ENCODE results near the gene RANBP3. TPM values are rescaled to one million over a fixed set of nuclear protein-coding genes. Genes with fewer than 3 reads are reported as not detected.
A peak's percentile ranks its signal among the peaks of the same experiment; 100 is the strongest.
"Not testable (repeated sequence)": the region's sequence is repeated elsewhere in the genome, so short reads cannot be mapped to it uniquely, and the experiment has no call there.

The RANBP3 gene
- total RNA-seq, 2 experiments from 2014 or later, result 82.2 to 93.6 TPM

- Mint-ChIP-seq H3K27me3 (ENCODE audit: low read depth) (no peaks in the 10 kb centered on the region), H3K4me3 (peak overlapping the region; percentile 52), H3K4me1 (ENCODE audit: low read depth) (peaks cover 93% of the 10 kb centered on the region), H3K36me3 (ENCODE audit: low read depth) (peaks cover 28% of the 10 kb centered on the region), H3K9me3 (ENCODE audit: insufficient read depth) (no peaks in the 10 kb centered on the region), H3K27ac (peak overlapping the region; percentile 96)
- peak; percentile 90 for ATAC-seq
- ChIA-PET CTCF (interaction anchor here (0.5 to 2.9 kb wide), 10 partner anchors 9 to 292 kb away, joined by 3 to 15 read pairs (median 8); partner anchors contain the start of genes NRTN and RPL36), POLR2A (interaction anchor here (0.6 to 2.0 kb wide), 11 partner anchors 9 to 414 kb away, joined by 3 to 7 read pairs (median 5); partner anchors contain the start of genes NDUFA11, RANBP3 and VMAC)
- DNase-seq, result peak; percentile 84
These were observed 15.7 kb downstream of the RANBP3 start for GRCh38 chr19:5961969-5962945.

- DNase-seq; H3K9me3 Mint-ChIP-seq (ENCODE audit: insufficient read depth); H3K27me3 Mint-ChIP-seq (ENCODE audit: low read depth): not testable (repeated sequence)
- peak overlapping the region; percentile 52 for H3K4me3 Mint-ChIP-seq
- peaks cover 24% of the 10 kb centered on the region for H3K36me3 Mint-ChIP-seq (ENCODE audit: low read depth)
- H3K27ac Mint-ChIP-seq, result peak overlapping the region; percentile 96
- H3K4me1 Mint-ChIP-seq (ENCODE audit: low read depth), result peaks cover 94% of the 10 kb centered on the region
- ChIA-PET CTCF (interaction anchor here (0.5 to 2.9 kb wide), 8 partner anchors 9 to 292 kb away, joined by 3 to 15 read pairs (median 9); partner anchors contain the start of genes NRTN and RPL36), POLR2A (interaction anchor here (0.6 to 2.0 kb wide), 7 partner anchors 9 to 415 kb away, joined by 3 to 7 read pairs (median 5); partner anchors contain the start of genes NDUFA11, RANBP3 and VMAC)
- ATAC-seq, result peak; percentile 42
These were observed 16.3 kb downstream of the RANBP3 start for GRCh38 chr19:5961641-5961968.

- no peak overlapping the region for H3K4me3 Mint-ChIP-seq
- DNase-seq (no peak), ATAC-seq (no peak)
- H3K4me1 Mint-ChIP-seq (ENCODE audit: low read depth), result peaks cover 90% of the 10 kb centered on the region
- peak overlapping the region; percentile 96 for H3K27ac Mint-ChIP-seq
- CTCF ChIA-PET, result interaction anchor here (2.0 to 2.9 kb wide), 2 partner anchors 27 to 156 kb away, joined by 6 to 9 read pairs; no protein-coding TSS in a partner anchor
- H3K9me3 Mint-ChIP-seq (ENCODE audit: insufficient read depth), result no peaks in the 10 kb centered on the region
- peaks cover 21% of the 10 kb centered on the region for H3K36me3 Mint-ChIP-seq (ENCODE audit: low read depth)
- no peaks in the 10 kb centered on the region for H3K27me3 Mint-ChIP-seq (ENCODE audit: low read depth)
- POLR2A ChIA-PET, result no interaction called here
These were observed 17.6 kb downstream of the RANBP3 start for GRCh38 chr19:5960005-5961001.

- DNase-seq, result no peak
- no peak for ATAC-seq
- H3K9me3 Mint-ChIP-seq (ENCODE audit: insufficient read depth), result no peaks in the 10 kb centered on the region
- ChIA-PET CTCF (interaction anchor here (2.0 kb wide), 1 partner anchor 155 kb away, joined by 6 read pairs; no protein-coding TSS in a partner anchor), POLR2A (no interaction called here)
- peak overlapping the region; percentile 96 for H3K27ac Mint-ChIP-seq
- H3K4me3 Mint-ChIP-seq, result no peak overlapping the region
- H3K27me3 Mint-ChIP-seq (ENCODE audit: low read depth), result no peaks in the 10 kb centered on the region
- H3K36me3 Mint-ChIP-seq (ENCODE audit: low read depth), result peaks cover 16% of the 10 kb centered on the region
- H3K4me1 Mint-ChIP-seq (ENCODE audit: low read depth), result peaks cover 87% of the 10 kb centered on the region
These were observed 18.5 kb downstream of the RANBP3 start for GRCh38 chr19:5959260-5960004.

- ATAC-seq (no peak), DNase-seq (no peak)
- ChIA-PET CTCF (interaction anchor here (2.0 kb wide), 1 partner anchor 155 kb away, joined by 6 read pairs; no protein-coding TSS in a partner anchor), POLR2A (no interaction called here)
- peak overlapping the region; percentile 73 for H3K27ac Mint-ChIP-seq
- peaks cover 20% of the 10 kb centered on the region for H3K36me3 Mint-ChIP-seq (ENCODE audit: low read depth)
- peaks cover 87% of the 10 kb centered on the region for H3K4me1 Mint-ChIP-seq (ENCODE audit: low read depth)
- no peaks in the 10 kb centered on the region for H3K9me3 Mint-ChIP-seq (ENCODE audit: insufficient read depth)
- H3K27me3 Mint-ChIP-seq (ENCODE audit: low read depth), result no peaks in the 10 kb centered on the region
- H3K4me3 Mint-ChIP-seq, result no peak overlapping the region
These were observed 19.2 kb downstream of the RANBP3 start for GRCh38 chr19:5958851-5959122.

GRCh38 chr19:5958074-5958850, 19.7 kb downstream of the RANBP3 start:
- Mint-ChIP-seq H3K27ac (peak overlapping the region; percentile 66), H3K36me3 (ENCODE audit: low read depth) (peaks cover 20% of the 10 kb centered on the region), H3K27me3 (ENCODE audit: low read depth) (no peaks in the 10 kb centered on the region), H3K4me1 (ENCODE audit: low read depth) (peaks cover 87% of the 10 kb centered on the region), H3K9me3 (ENCODE audit: insufficient read depth) (no peaks in the 10 kb centered on the region), H3K4me3 (no peak overlapping the region)
- ATAC-seq (no peak), DNase-seq (no peak)
- CTCF ChIA-PET, result interaction anchor here (3.0 kb wide), 1 partner anchor 9 kb away, joined by 17 read pairs; no protein-coding TSS in a partner anchor
- POLR2A ChIA-PET, result no interaction called here

GRCh38 chr19:5957170-5957569, 20.8 kb downstream of the RANBP3 start:
- Mint-ChIP-seq H3K27me3 (ENCODE audit: low read depth) (no peaks in the 10 kb centered on the region), H3K4me1 (ENCODE audit: low read depth) (peaks cover 87% of the 10 kb centered on the region), H3K4me3 (no peak overlapping the region), H3K27ac (no peak overlapping the region), H3K36me3 (ENCODE audit: low read depth) (peaks cover 29% of the 10 kb centered on the region), H3K9me3 (ENCODE audit: insufficient read depth) (no peaks in the 10 kb centered on the region)
- POLR2A ChIA-PET, result no interaction called here
- DNase-seq (no peak), ATAC-seq (no peak)
- CTCF ChIA-PET, result interaction anchor here (3.0 kb wide), 1 partner anchor 10 kb away, joined by 17 read pairs; no protein-coding TSS in a partner anchor

GRCh38 chr19:5956728-5957127, 21.2 kb downstream of the RANBP3 start:
- no peak for ATAC-seq
- no peak overlapping the region for H3K4me3 Mint-ChIP-seq
- DNase-seq, result no peak
- ChIA-PET CTCF (interaction anchor here (1.8 to 3.0 kb wide), 2 partner anchors 10 to 11 kb away, joined by 4 to 17 read pairs; no protein-coding TSS in a partner anchor), POLR2A (no interaction called here)
- no peaks in the 10 kb centered on the region for H3K27me3 Mint-ChIP-seq (ENCODE audit: low read depth)
- no peak overlapping the region for H3K27ac Mint-ChIP-seq
- H3K36me3 Mint-ChIP-seq (ENCODE audit: low read depth), result peaks cover 30% of the 10 kb centered on the region
- peaks cover 87% of the 10 kb centered on the region for H3K4me1 Mint-ChIP-seq (ENCODE audit: low read depth)
- H3K9me3 Mint-ChIP-seq (ENCODE audit: insufficient read depth), result no peaks in the 10 kb centered on the region

- POLR2A ChIA-PET, result no interaction called here
- peak overlapping the region; percentile 1 for H3K27ac Mint-ChIP-seq
- ATAC-seq, result no peak
These were observed 21.6 kb downstream of the RANBP3 start for GRCh38 chr19:5956323-5956722.

GRCh38 chr19:5955636-5955935, 22.4 kb downstream of the RANBP3 start:
- no peaks in the 10 kb centered on the region for H3K27me3 Mint-ChIP-seq (ENCODE audit: low read depth)
- CTCF ChIA-PET, result interaction anchor here (1.8 to 3.0 kb wide), 2 partner anchors 8 to 12 kb away, joined by 4 to 17 read pairs; no protein-coding TSS in a partner anchor
- no peak overlapping the region for H3K27ac Mint-ChIP-seq
- H3K4me1 Mint-ChIP-seq (ENCODE audit: low read depth), result peaks cover 88% of the 10 kb centered on the region
- no peaks in the 10 kb centered on the region for H3K9me3 Mint-ChIP-seq (ENCODE audit: insufficient read depth)
- peaks cover 40% of the 10 kb centered on the region for H3K36me3 Mint-ChIP-seq (ENCODE audit: low read depth)
- no peak overlapping the region for H3K4me3 Mint-ChIP-seq
- ATAC-seq, result no peak
- no peak for DNase-seq
- POLR2A ChIA-PET, result interaction anchor here (0.6 kb wide), 1 partner anchor 22 kb away, joined by 3 read pairs; the partner anchor contains the start of gene RANBP3

More at GRCh38 chr19:5956323-5956722, 21.6 kb downstream of the RANBP3 start:
- no peak for DNase-seq
- CTCF ChIA-PET, result interaction anchor here (1.8 to 3.0 kb wide), 2 partner anchors 9 to 11 kb away, joined by 4 to 17 read pairs; no protein-coding TSS in a partner anchor
- no peaks in the 10 kb centered on the region for H3K27me3 Mint-ChIP-seq (ENCODE audit: low read depth)
- peaks cover 88% of the 10 kb centered on the region for H3K4me1 Mint-ChIP-seq (ENCODE audit: low read depth)
- H3K4me3 Mint-ChIP-seq, result no peak overlapping the region
- no peaks in the 10 kb centered on the region for H3K9me3 Mint-ChIP-seq (ENCODE audit: insufficient read depth)
- peaks cover 34% of the 10 kb centered on the region for H3K36me3 Mint-ChIP-seq (ENCODE audit: low read depth)
